ENCODE results near the gene TMEM132C. TPM values are rescaled to one million over a fixed set of nuclear protein-coding genes. Genes with fewer than 3 reads are reported as not detected.

TMEM132C gene
- total RNA-seq, 3 donors from 2014 or later (not counting 1 experiment from before 2014, with no cell fraction given) = 0.08 to 0.41 TPM; not detected in 1

DNA sequence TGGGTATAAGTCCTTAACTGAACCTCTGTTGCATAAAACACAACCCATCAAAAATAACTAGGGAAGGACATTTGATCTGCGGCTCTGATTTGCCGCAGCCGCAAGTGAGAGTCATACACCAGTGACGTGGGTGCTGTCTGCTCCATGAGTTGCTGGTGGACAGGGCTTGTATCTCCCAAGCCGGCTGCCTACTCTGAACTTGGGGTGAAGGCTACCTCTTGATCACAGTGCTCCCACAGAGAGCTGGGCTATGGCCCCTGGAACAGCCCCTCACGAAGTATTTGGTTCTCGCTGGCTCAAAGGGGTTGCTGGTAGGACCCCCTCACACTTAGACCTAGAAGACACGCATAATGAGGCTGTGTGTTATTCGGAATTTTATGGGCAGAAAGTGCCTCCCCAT is 118.8 kb downstream of the TMEM132C start:
- Histone ChIP-seq H3K27me3 (ENCODE audit: control insufficient read depth, insufficient read depth, low read length) (no peaks in the 10 kb centered on the region), H3K4me3 (ENCODE audit: low read length) (no peak overlapping the region), H3K27ac (ENCODE audit: low read length) (no peak overlapping the region), H3K36me3 (ENCODE audit: control insufficient read depth, insufficient read depth, low read length) (no peaks in the 10 kb centered on the region), H3K4me1 (ENCODE audit: control insufficient read depth, insufficient read depth, low read length) (peaks cover 23% of the 10 kb centered on the region), H3K9me3 (ENCODE audit: control insufficient read depth, insufficient read depth, low read length) (peaks cover 4% of the 10 kb centered on the region)
- Mint-ChIP-seq H3K4me1 (peaks cover 17 to 18% of the 10 kb centered on the region in 2 donors), H3K9me3 (no peaks in the 10 kb centered on the region), H3K36me3 (no peaks in the 10 kb centered on the region), H3K4me3 (no peak overlapping the region), H3K27ac (peak overlapping the region in 1 of 2 donors; percentile 25), H3K27me3 (ENCODE audit: low read depth in 2 of 2) (peaks cover 29 to 36% of the 10 kb centered on the region in 2 donors)
- 98% methylated on average over 9 of the region's 9 CpGs for WGBS (ENCODE audit: insufficient coverage)
- no peak for ATAC-seq
- intact Hi-C loops (cut with micrococcal nuclease) = no loop called here
- TF ChIP-seq, protein P1, sequence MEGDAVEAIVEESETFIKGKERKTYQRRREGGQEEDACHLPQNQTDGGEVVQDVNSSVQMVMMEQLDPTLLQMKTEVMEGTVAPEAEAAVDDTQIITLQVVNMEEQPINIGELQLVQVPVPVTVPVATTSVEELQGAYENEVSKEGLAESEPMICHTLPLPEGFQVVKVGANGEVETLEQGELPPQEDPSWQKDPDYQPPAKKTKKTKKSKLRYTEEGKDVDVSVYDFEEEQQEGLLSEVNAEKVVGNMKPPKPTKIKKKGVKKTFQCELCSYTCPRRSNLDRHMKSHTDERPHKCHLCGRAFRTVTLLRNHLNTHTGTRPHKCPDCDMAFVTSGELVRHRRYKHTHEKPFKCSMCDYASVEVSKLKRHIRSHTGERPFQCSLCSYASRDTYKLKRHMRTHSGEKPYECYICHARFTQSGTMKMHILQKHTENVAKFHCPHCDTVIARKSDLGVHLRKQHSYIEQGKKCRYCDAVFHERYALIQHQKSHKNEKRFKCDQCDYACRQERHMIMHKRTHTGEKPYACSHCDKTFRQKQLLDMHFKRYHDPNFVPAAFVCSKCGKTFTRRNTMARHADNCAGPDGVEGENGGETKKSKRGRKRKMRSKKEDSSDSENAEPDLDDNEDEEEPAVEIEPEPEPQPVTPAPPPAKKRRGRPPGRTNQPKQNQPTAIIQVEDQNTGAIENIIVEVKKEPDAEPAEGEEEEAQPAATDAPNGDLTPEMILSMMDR (IDR thresholded peaks at IDR 0.05) = no peak
- DNase-seq = no peak

DNA sequence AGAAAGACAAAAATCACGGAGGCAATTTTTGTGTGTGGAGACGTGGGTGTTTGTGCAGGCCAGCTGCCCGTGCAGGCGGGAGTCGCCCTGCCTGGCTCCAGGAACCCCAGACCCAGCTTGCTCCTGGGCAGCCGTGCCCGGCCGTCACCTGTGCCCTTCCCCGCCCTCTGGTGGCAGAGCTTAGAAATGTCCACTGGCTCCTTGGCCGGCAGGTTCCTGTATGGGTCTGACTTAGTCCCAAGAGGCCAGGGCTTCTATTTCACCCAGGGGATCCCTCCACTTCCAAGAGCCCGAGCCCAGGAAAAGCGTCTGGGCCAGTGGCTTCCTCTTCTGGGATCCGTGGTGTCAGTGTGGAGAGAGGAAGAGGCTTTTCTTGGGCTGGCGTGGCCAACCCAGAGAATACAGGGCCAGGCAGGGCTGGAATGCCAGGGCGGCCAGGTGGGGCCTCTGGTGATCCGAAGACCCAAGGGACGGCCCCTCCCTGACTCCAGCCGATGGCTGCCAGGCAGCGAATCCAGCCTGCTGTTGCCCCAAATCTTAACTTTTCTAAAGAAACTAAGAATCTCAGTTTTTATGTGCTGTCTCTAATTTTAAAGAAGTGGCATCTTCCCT is 120.9 kb downstream of the TMEM132C start:
- H3K27me3 ChIP-seq (ENCODE audit: control insufficient read depth, insufficient read depth, low read length) = no peaks in the 10 kb centered on the region
- no peak overlapping the region for H3K4me3 ChIP-seq (ENCODE audit: low read length)
- intact Hi-C loops (cut with micrococcal nuclease) = loop anchor here (2.0 kb wide), 2 partner anchors 183 to 409 kb away; no protein-coding TSS in a partner anchor
- Mint-ChIP-seq H3K36me3 (no peaks in the 10 kb centered on the region), H3K9me3 (no peaks in the 10 kb centered on the region), H3K27ac (peak overlapping the region; percentile 97 to 99), H3K4me3 (no peak overlapping the region), H3K4me1 (peaks cover 18 to 25% of the 10 kb centered on the region in 2 donors), H3K27me3 (ENCODE audit: low read depth in 2 of 2) (peaks cover 15 to 18% of the 10 kb centered on the region in 2 donors)
- peak in 1 of 3 donors; percentile 49 for ATAC-seq
- peaks cover 2% of the 10 kb centered on the region for H3K9me3 ChIP-seq (ENCODE audit: control insufficient read depth, insufficient read depth, low read length)
- peaks cover 23% of the 10 kb centered on the region for H3K4me1 ChIP-seq (ENCODE audit: control insufficient read depth, insufficient read depth, low read length)
- H3K36me3 ChIP-seq (ENCODE audit: control insufficient read depth, insufficient read depth, low read length) = no peaks in the 10 kb centered on the region
- DNase-seq = peak; percentile 27 to 33
- WGBS (ENCODE audit: insufficient coverage) = 35% methylated on average over 18 of the region's 19 CpGs
- TF ChIP-seq, protein P1 (IDR thresholded peaks at IDR 0.05) = peak; percentile 65
- peak overlapping the region; percentile 99 for H3K27ac ChIP-seq (ENCODE audit: low read length)

DNA sequence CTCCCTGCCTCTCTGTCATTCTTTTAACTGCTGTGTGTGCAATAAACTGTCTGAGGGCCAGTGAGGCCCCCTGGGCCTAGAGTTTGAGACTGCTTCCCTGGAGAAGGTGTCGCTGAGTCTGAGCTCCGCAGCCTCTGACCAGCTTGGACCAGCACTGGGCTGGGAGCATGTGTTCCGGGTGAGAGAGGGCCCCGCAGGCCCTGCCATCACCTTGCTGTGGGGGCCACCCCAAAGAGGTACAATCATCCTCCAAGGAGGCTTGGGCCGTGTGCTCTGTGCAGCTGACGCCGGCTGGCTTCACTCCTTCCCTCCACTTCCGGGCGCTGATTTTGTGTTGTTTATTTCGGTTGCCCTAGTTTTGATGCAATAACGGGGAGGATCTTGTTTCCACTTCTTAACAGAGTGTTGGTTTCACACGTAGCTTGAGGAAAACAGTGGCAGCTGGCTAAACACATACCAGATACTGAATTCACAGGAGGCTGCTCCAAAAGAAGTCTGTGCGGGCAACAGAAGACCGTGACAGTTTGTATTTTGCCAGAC is 121.6 kb downstream of the TMEM132C start:
- Mint-ChIP-seq H3K4me3 (peak overlapping the region; percentile 66), H3K36me3 (no peaks in the 10 kb centered on the region)

More for the DNA sequence above, 121.6 kb downstream of the TMEM132C start:
- H3K36me3 ChIP-seq (ENCODE audit: control insufficient read depth, insufficient read depth, low read length) = no peaks in the 10 kb centered on the region
- H3K9me3 ChIP-seq (ENCODE audit: control insufficient read depth, insufficient read depth, low read length) = no peaks in the 10 kb centered on the region
- Mint-ChIP-seq H3K27ac (peak overlapping the region; percentile 97 to 99), H3K27me3 (ENCODE audit: low read depth in 2 of 2) (peaks cover 9 to 18% of the 10 kb centered on the region in 2 donors), H3K9me3 (no peaks in the 10 kb centered on the region), H3K4me1 (peaks cover 18 to 25% of the 10 kb centered on the region in 2 donors)
- H3K4me1 ChIP-seq (ENCODE audit: control insufficient read depth, insufficient read depth, low read length) = peaks cover 23% of the 10 kb centered on the region
- DNase-seq = peak; percentile 48 to 59
- WGBS (ENCODE audit: insufficient coverage) = 26% methylated on average over 14 of the region's 14 CpGs
- H3K27me3 ChIP-seq (ENCODE audit: control insufficient read depth, insufficient read depth, low read length) = no peaks in the 10 kb centered on the region
- intact Hi-C loops (cut with micrococcal nuclease) = loop anchor here (2.0 kb wide), 2 partner anchors 182 to 408 kb away; no protein-coding TSS in a partner anchor
- H3K4me3 ChIP-seq (ENCODE audit: low read length) = no peak overlapping the region
- TF ChIP-seq, protein P1 (IDR thresholded peaks at IDR 0.05) = no peak
- ATAC-seq = peak; percentile 85 to 90 (median 90)
- peak overlapping the region; percentile 99 for H3K27ac ChIP-seq (ENCODE audit: low read length)

Data from natural killer cell (primary cell).